Adrenal gland (tissue), 12 donors: Measurements from ENCODE around the gene OR52A1. TPM values are rescaled to one million over a fixed set of nuclear protein-coding genes. Genes with fewer than 3 reads are reported as not detected.

Experiments used
- DNase-seq, 7 donors: peaks; one replicate each; pipeline ENCODE4 v3.0.0-alpha.2; 2019 to 2020
- H3K27ac ChIP-seq, 5 donors: fragments of 200-600 bp; sonication (generic) in 4 of 5; 1 replicate in 3 of 5; 2 replicates in 2 of 5; pipeline versions ENCODE4 v1.5.1 to v1.8.0; 2016 to 2020; ENCODE audit warnings: mild to moderate bottlenecking in 1 of 5
- H3K27me3 ChIP-seq: fragments of 200-600 bp; 2 replicates; pipeline ENCODE4 v1.8.0; 2021
- H3K36me3 ChIP-seq, 2 donors: fragments of 200-600 bp; replicated peaks in 1 of 2; 1 replicate in 1 of 2; 2 replicates in 1 of 2; pipeline versions ENCODE4 v1.5.1 to v1.8.0; 2018 to 2022
- H3K4me1 ChIP-seq, 2 donors: fragments of 200-600 bp; replicated peaks in 1 of 2; 1 replicate in 1 of 2; 2 replicates in 1 of 2; pipeline versions ENCODE4 v1.5.1 to v1.8.0; 2018 to 2021
- H3K4me3 ChIP-seq, 4 donors: fragments of 200-600 bp; sonication (generic) in 3 of 4; one replicate each; pipeline ENCODE4 v1.5.1; 2016 to 2018
- H3K9me3 ChIP-seq, 3 donors: fragments of 200-600 bp; sonication (generic) in 1 of 3; replicated peaks in 1 of 3; 1 replicate in 2 of 3; 2 replicates in 1 of 3; pipeline versions ENCODE4 v1.5.1 to v1.8.0; 2016 to 2021
- POLR2A ChIP-seq, 2 donors: fragments of 450-650 bp; IDR thresholded peaks; one replicate each; pipeline ENCODE4 v1.6.1; 2017; ENCODE audit warnings: antibody characterized with exemption in 2 of 2, mild to moderate bottlenecking in 2 of 2, moderate library complexity in 1 of 2
- WGBS, 4 donors: extraction: QIAGEN DNeasy Blood & Tissue Kit in 2 of 4; methylation state at CpG; one replicate each; pipeline versions ENCODE4 v1.1.5 to v1.1.7; 2013 to 2017; 5-methylcytosine and 5-hydroxymethylcytosine counted together
- intact Hi-C, 2 donors: fragments of 100-400 bp; cut with DNase I; formaldehyde crosslinking; loops; one replicate each; pipeline versions ENCODE4 v1.14.1 to v1.15.0; 2022 to 2023
- polyA plus RNA-seq, 3 donors: library from polyadenylated mRNA; stranded (reverse); fragments of 200-250 nt in 2 of 3; fragments of 350-450 nt in 1 of 3; fragmentation: Illumina TruSeq in 1 of 3; extraction: RNeasy Lipid Tissue Mini Kit (QIAGEN cat#74804) in 1 of 3; gene quantifications; one replicate each; pipeline ENCODE4 v1.2.3, GENCODE V29; 2013 to 2014
- total RNA-seq, 9 donors: library from RNA; depleted of rRNA in 4 of 9; stranded (reverse); fragments of >200 nt in 4 of 9; fragments of 120-200 nt in 1 of 9; fragmentation: NEBNext Ultra II Directional in 1 of 9; extraction: Animal tissue kit (Norgen Biotek cat#: 25700) in 1 of 9; gene quantifications; one replicate each; pipeline versions ENCODE4 v1.1.0 to v1.2.4, GENCODE V29; 2013 to 2023
- TF ChIP-seq, protein P1 (sequence below), 6 experiments: fragments of 450-650 bp in 4 of 6; fragments of 200-600 bp in 2 of 6; sonication (generic) in 1 of 6; IDR thresholded peaks; 1 replicate in 5 of 6; 2 replicates in 1 of 6; pipeline versions ENCODE4 v1.5.1 to v1.8.0; 2016 to 2021; ENCODE audit warnings: antibody characterized with exemption in 6 of 6, mild to moderate bottlenecking in 2 of 6, moderate library complexity in 1 of 6
- donor health status: healthy with polysubstance abuse.
- donor health status: Bipolar disorder and iron deficiency.
- donor health status: DM: yes; HTN: yes; CAD: no.
- donor health status: DM: no; HTN: no; CAD: no.
- donor health status: DM: no; HTN: no; CAD: no.
- donor health status: DM: yes; HTN: yes; CAD: no.

Gene OR52A1
- total and polyA plus RNA-seq, 12 donors: not detected

DNA sequence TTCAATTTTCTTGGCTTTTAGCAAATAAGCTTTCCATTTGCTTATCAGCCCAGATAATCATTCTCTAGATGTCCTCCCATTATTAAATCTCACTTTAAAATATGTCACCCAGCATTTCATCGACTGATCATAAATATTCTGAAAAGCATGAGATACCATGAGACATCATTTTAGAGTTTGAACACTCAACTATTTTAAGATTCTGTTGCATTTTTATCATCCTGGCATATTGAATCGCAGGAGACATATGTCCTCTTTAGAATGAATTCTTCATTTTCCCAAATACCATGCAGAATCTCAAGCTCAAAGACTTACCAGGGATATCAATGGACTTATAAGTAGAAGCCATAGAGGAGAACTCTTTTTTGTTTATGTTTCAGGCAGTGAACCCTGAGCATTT is 16.6 kb downstream of the OR52A1 start, which contains the start of gene OR52A5:
Gene OR52A5 (minus strand): TSS at position 361 of the 400 bp plus-strand sequence. CDS start 5,714 bp downstream, outside the sequence.
- H3K4me3 ChIP-seq: no peak within 1 kb of the TSS
- no peak for TF ChIP-seq POLR2A (IDR thresholded peaks at IDR 0.05)
- TF ChIP-seq, protein P1, sequence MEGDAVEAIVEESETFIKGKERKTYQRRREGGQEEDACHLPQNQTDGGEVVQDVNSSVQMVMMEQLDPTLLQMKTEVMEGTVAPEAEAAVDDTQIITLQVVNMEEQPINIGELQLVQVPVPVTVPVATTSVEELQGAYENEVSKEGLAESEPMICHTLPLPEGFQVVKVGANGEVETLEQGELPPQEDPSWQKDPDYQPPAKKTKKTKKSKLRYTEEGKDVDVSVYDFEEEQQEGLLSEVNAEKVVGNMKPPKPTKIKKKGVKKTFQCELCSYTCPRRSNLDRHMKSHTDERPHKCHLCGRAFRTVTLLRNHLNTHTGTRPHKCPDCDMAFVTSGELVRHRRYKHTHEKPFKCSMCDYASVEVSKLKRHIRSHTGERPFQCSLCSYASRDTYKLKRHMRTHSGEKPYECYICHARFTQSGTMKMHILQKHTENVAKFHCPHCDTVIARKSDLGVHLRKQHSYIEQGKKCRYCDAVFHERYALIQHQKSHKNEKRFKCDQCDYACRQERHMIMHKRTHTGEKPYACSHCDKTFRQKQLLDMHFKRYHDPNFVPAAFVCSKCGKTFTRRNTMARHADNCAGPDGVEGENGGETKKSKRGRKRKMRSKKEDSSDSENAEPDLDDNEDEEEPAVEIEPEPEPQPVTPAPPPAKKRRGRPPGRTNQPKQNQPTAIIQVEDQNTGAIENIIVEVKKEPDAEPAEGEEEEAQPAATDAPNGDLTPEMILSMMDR (IDR thresholded peaks at IDR 0.05): no peak
- no peaks in the 10 kb centered on the region for H3K4me1 ChIP-seq
- intact Hi-C loops: no loop called here
- no peaks in the 10 kb centered on the region for H3K36me3 ChIP-seq
- no peaks in the 10 kb centered on the region for H3K9me3 ChIP-seq
- H3K27ac ChIP-seq: no peak within 1 kb of the TSS
- no peaks in the 10 kb centered on the region for H3K27me3 ChIP-seq
- no peak for DNase-seq
- WGBS, 4 donors: 78 to 87% (median 81%) methylated on average over 2 of the region's 2 CpGs

DNA sequence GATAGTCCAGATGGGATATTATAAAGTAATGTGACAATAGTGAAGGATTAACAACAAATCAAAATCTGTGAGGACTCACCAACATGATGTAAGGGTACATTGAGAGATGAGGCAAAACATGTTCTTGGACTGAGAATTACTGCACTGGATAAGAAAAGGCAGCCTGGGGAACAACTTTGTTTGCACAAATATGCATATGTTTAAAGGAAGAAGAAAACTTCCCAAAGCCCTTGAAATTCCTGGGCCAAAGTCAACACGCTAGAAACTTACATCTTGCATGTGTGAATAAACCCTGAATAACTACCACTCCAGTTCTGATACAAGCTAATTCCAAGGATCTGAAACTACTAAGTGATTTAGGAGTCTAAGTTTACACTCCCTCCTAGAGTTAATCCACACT is 17.5 kb downstream of the OR52A1 start:
- no peak overlapping the region for H3K4me3 ChIP-seq
- no peak for DNase-seq
- H3K4me1 ChIP-seq: no peaks in the 10 kb centered on the region
- intact Hi-C loops: no loop called here
- H3K9me3 ChIP-seq: no peaks in the 10 kb centered on the region
- 44 to 68% (median 61%) methylated on average over 1 of the region's 1 CpG for WGBS, 4 donors
- no peaks in the 10 kb centered on the region for H3K36me3 ChIP-seq
- H3K27ac ChIP-seq: no peak overlapping the region
- no peaks in the 10 kb centered on the region for H3K27me3 ChIP-seq
- TF ChIP-seq POLR2A (IDR thresholded peaks at IDR 0.05): no peak
- TF ChIP-seq, protein P1 (IDR thresholded peaks at IDR 0.05): no peak

DNA sequence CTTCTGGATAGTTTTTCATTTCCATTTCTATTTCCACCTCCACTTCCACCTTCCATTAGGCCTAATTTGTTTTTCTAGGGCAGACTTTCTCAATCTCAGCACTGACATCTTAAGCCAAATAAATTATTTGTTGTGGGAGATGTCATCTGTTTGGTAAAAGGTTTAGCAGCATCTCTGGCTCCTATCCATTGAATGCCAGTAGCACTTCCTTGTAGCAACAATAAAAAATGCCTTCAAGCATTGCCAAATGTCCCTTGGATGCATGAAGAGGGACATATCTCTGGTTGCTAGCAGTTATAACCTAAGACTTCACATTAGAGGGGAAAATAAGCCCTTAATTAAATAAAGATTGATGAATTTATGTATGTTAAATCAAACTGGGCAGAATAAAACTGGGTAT is 18.3 kb downstream of the OR52A1 start:
- Histone ChIP-seq H3K9me3 (no peaks in the 10 kb centered on the region), H3K36me3 (no peaks in the 10 kb centered on the region), H3K27ac (no peak overlapping the region), H3K27me3 (no peaks in the 10 kb centered on the region), H3K4me1 (no peaks in the 10 kb centered on the region), H3K4me3 (no peak overlapping the region)
- TF ChIP-seq, protein P1 (IDR thresholded peaks at IDR 0.05): no peak
- TF ChIP-seq POLR2A (IDR thresholded peaks at IDR 0.05): no peak
- no peak for DNase-seq
- intact Hi-C loops: no loop called here

DNA sequence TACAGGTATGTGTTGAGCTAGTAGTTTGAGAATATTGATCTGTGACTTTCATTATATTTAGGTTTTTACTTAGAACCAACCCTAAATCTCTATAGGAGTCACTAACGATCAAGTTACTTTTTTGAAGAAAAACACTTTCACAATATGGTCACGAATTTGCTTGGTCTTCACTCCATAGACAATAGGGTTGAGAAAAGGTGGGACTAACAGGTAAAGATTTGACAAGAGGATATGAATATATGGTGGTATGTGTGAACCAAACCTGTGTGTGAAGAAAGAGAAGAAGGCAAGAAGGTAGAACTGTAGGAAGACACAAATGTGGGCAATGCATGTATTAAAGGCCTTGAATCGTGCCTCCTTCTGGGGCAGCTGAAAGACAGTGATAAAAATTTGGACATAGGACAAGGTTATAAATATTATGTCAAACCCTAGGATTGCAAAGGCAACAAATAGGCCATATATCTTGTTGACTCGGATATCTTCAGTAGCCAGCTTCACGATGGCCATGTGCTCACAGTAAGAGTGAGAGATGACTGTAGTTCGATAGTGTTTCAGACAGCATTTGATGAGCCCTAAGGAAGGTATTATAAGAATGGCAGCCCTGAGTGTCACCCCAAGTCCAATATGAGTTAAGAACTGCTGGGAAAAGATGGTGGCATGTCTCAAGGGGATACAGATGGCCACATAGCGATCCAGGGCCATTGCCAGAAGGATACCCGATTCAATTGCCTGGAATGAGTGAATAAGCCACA is 22.8 kb downstream of the OR52A1 start:
- no peak for DNase-seq
- Histone ChIP-seq H3K9me3 (no peaks in the 10 kb centered on the region), H3K27me3 (no peaks in the 10 kb centered on the region), H3K4me3 (no peak overlapping the region), H3K36me3 (no peaks in the 10 kb centered on the region), H3K4me1 (no peaks in the 10 kb centered on the region), H3K27ac (no peak overlapping the region)
- intact Hi-C loops: no loop called here
- TF ChIP-seq POLR2A (IDR thresholded peaks at IDR 0.05): no peak
- TF ChIP-seq, protein P1 (IDR thresholded peaks at IDR 0.05): no peak
- WGBS, 4 donors: 73 to 77% (median 76%) methylated on average over 8 of the region's 8 CpGs
